Activated T-cell treated with anti-CD3 and anti-CD28 coated beads, Interleukin-2, amount 50 U/mL, for 24 hours (primary cell): Measurements from ENCODE around the gene ADGRL3.
"Not testable (repeated sequence)": the region's sequence is repeated elsewhere in the genome, so short reads cannot be mapped to it uniquely, and the experiment has no call there.

Source experiments
- DNase-seq: peaks from one replicate; pipeline ENCODE4 v3.0.0-alpha.2; 2020
- H3K27ac Mint-ChIP-seq: 2 replicates; pipeline ENCODE4 v1.8.0; 2020; ENCODE audit warnings: mild to moderate bottlenecking, mixed read lengths
- H3K27me3 Mint-ChIP-seq: 2 replicates; pipeline ENCODE4 v1.8.0; 2020; ENCODE audit warnings: mixed read lengths
- H3K36me3 Mint-ChIP-seq: 2 replicates; pipeline ENCODE4 v1.8.0; 2020; ENCODE audit warnings: low read depth, mixed read lengths
- H3K4me1 Mint-ChIP-seq: 2 replicates; pipeline ENCODE4 v1.8.0; 2020; ENCODE audit warnings: low read depth, mixed read lengths
- H3K4me3 Mint-ChIP-seq: 2 replicates; pipeline ENCODE4 v1.8.0; 2020; ENCODE audit warnings: mild to moderate bottlenecking, moderate library complexity, mixed read lengths
- H3K9me3 Mint-ChIP-seq: 2 replicates; pipeline ENCODE4 v1.8.0; 2020; ENCODE audit warnings: mixed read lengths

Gene ADGRL3

GRCh38 chr4:61379406-61379805 lies 179.3 kb downstream of the ADGRL3 start:
- DNase-seq: no peak
- Mint-ChIP-seq H3K27me3 (no peaks in the 10 kb centered on the region), H3K27ac (no peak overlapping the region), H3K4me1 (no peaks in the 10 kb centered on the region), H3K36me3 (no peaks in the 10 kb centered on the region), H3K4me3 (no peak overlapping the region), H3K9me3 (peaks cover 12% of the 10 kb centered on the region)

- no peaks in the 10 kb centered on the region for H3K36me3 Mint-ChIP-seq
- DNase-seq: no peak
- no peak overlapping the region for H3K27ac Mint-ChIP-seq
- H3K4me1 Mint-ChIP-seq: no peaks in the 10 kb centered on the region
- peaks cover 17% of the 10 kb centered on the region for H3K9me3 Mint-ChIP-seq
- H3K4me3 Mint-ChIP-seq: no peak overlapping the region
- no peaks in the 10 kb centered on the region for H3K27me3 Mint-ChIP-seq
These were observed 180.7 kb downstream of the ADGRL3 start for GRCh38 chr4:61380865-61381264.

GRCh38 chr4:61385256-61385655 lies 185.1 kb downstream of the ADGRL3 start:
- Mint-ChIP-seq H3K36me3 (no peaks in the 10 kb centered on the region), H3K9me3 (peaks cover 11% of the 10 kb centered on the region), H3K27ac (no peak overlapping the region), H3K4me1 (no peaks in the 10 kb centered on the region), H3K4me3 (no peak overlapping the region), H3K27me3 (no peaks in the 10 kb centered on the region)
- DNase-seq: no peak

DNA sequence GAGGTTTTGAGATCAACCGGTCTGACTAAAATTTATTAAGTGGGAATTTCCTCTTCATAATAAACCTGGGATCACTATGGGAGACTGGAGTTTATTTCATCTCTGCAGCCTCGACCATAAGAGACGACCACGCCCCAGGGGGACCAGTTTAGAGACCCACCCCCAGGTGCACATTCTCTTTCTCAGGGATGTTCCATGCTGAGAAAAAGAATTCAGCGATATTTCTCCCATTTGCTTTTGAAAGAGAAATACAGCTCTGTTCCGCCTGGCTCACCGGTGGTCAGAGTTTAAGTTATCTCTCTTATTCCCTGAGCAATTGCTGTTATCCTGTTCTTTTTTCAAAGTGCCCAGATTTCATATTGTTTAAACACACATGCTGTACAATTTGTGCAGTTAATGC lies 187.2 kb downstream of the ADGRL3 start:
- not testable (repeated sequence) for H3K4me1 Mint-ChIP-seq, DNase-seq, H3K27ac Mint-ChIP-seq, H3K36me3 Mint-ChIP-seq, H3K27me3 Mint-ChIP-seq, H3K4me3 Mint-ChIP-seq
- peaks cover 11% of the 10 kb centered on the region for H3K9me3 Mint-ChIP-seq

DNA sequence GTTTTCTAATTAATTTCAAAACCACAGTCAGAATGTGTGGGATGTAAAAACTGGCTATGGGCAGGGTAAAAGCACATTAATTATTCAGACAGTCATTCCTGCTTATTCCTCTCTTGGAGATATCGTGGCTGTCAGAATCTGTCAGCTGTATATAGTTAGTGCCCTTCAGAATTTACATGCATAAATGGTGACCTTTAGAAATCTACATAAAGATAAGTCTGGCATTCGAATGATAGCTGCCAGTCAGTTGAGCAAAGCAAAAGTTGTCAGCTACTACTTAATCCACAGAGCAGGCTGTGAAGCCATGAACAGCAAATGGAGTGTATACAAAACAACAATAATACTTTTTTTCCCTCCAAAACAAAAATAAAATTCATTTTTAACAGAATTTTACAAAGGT lies 189.5 kb downstream of the ADGRL3 start:
- no peaks in the 10 kb centered on the region for H3K4me1 Mint-ChIP-seq
- no peaks in the 10 kb centered on the region for H3K27me3 Mint-ChIP-seq
- H3K27ac Mint-ChIP-seq: no peak overlapping the region
- no peaks in the 10 kb centered on the region for H3K36me3 Mint-ChIP-seq
- H3K9me3 Mint-ChIP-seq: peaks cover 11% of the 10 kb centered on the region
- H3K4me3 Mint-ChIP-seq: no peak overlapping the region
- DNase-seq: no peak

GRCh38 chr4:61395754-61396153 lies 195.6 kb downstream of the ADGRL3 start:
- no peak for DNase-seq
- no peak overlapping the region for H3K4me3 Mint-ChIP-seq
- no peaks in the 10 kb centered on the region for H3K4me1 Mint-ChIP-seq
- no peaks in the 10 kb centered on the region for H3K36me3 Mint-ChIP-seq
- H3K27me3 Mint-ChIP-seq: no peaks in the 10 kb centered on the region
- peaks cover 9% of the 10 kb centered on the region for H3K9me3 Mint-ChIP-seq
- no peak overlapping the region for H3K27ac Mint-ChIP-seq

DNA sequence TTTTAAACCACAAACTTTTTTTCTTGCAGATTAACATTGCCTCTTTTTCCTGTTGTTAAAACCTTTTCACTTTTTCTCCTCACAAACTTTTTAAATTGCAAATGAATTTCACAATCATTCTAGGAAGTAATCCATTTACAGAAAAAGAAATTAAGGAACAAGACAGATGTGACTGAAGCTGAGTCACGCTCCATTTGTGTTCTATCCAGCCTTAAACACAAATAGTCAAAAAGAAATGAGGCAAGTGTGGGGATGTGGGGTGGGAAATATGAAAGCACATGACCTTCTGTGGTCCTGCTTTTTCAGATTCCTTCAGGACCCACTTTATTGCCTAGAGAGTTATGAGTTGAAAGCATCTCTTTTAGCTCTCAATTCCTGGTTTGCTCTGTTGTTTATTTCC lies 197.0 kb downstream of the ADGRL3 start:
- Mint-ChIP-seq H3K4me3 (no peak overlapping the region), H3K36me3 (no peaks in the 10 kb centered on the region), H3K9me3 (peaks cover 5% of the 10 kb centered on the region), H3K27ac (no peak overlapping the region), H3K4me1 (no peaks in the 10 kb centered on the region), H3K27me3 (no peaks in the 10 kb centered on the region)
- DNase-seq: no peak

DNA sequence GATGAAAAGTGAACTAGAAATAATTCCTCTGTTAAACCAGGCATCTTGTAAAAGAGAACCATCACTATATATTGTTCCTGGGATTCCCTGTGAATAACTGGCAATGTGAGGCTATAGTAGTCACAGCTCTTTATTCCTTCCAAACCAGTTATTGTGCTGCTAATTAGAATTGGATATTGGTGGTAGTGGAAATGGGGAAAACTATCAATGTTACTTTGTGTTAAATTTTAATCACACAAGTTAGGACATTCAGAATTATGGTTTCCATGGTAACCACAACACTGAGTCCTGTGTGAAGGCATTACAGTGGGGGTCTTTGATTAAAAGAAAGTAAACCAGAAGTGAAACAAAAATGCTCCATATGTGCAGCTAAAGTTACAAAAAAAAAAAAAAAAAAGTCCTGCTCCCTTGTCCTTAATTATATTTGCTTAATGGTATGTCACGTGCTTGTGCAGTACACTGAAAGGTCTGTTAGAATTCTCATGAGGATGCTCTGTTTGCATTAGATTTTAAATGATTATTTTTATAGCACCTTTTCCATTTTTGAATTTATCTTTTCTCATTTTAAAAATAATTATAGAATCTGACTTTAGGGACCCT lies 200.4 kb downstream of the ADGRL3 start:
- Mint-ChIP-seq H3K36me3 (no peaks in the 10 kb centered on the region), H3K27me3 (no peaks in the 10 kb centered on the region), H3K27ac (no peak overlapping the region), H3K4me1 (no peaks in the 10 kb centered on the region), H3K4me3 (no peak overlapping the region), H3K9me3 (peaks cover 7% of the 10 kb centered on the region)
- DNase-seq: no peak

DNA sequence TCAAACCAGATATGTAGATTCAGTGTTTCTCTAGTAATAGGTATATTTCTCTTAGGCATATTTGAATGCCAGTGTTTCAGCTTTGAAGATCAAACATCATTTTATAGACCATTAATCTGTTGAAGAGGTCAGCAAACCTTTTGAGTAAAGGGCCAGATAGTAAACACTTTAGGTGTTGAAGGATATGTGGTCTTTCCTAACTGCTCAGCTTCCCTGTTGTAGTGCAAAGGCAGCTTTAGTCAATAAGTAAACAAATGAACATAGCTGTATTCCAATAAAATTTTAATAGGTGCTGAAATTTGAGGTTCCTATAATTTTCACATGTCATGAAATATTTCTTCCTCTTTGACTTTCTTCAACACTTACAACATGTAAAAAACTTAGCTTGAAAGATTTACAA lies 201.6 kb downstream of the ADGRL3 start:
- Mint-ChIP-seq H3K4me1 (no peaks in the 10 kb centered on the region), H3K27me3 (no peaks in the 10 kb centered on the region), H3K9me3 (peaks cover 5% of the 10 kb centered on the region), H3K4me3 (no peak overlapping the region), H3K27ac (no peak overlapping the region), H3K36me3 (no peaks in the 10 kb centered on the region)
- DNase-seq: no peak

DNA sequence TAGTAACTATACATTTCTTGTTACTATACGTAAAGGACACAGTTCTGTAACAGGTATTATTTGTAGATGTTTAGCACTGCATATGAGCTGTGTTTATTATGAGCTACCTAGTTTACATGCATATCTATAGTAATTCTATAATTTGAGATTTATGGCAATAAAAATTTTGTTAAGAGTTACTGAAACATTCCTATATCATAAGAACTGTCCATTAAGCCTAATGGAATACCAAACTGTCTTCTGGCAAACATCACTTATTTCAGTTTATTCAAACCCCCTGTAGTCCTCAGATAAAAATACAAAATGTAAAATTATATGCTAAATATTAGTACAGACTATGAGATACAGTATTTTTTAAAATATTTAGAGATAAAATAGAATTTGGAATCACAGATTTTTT lies 205.2 kb downstream of the ADGRL3 start:
- no peak overlapping the region for H3K27ac Mint-ChIP-seq
- H3K36me3 Mint-ChIP-seq: no peaks in the 10 kb centered on the region
- H3K9me3 Mint-ChIP-seq: peaks cover 2% of the 10 kb centered on the region
- DNase-seq: no peak
- H3K4me1 Mint-ChIP-seq: no peaks in the 10 kb centered on the region
- H3K4me3 Mint-ChIP-seq: no peak overlapping the region
- no peaks in the 10 kb centered on the region for H3K27me3 Mint-ChIP-seq

DNA sequence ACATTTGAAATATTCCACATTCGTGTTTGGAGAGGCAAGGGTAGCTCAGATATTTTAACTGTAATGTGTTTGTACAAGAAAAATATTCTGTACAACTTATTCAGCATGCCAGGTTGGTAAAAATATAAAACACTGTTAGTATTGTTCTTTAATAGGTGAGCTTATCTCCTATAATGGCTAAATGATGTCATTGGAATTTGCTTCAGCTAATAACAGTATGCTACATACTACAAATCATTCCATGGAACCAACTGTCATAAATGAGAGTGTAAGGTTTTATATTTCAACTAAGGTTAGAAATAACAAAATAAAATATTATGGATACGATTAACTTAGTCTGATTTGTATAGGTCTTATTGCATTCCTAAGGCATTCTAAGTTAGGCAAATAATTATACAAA lies 206.6 kb downstream of the ADGRL3 start:
- H3K4me1 Mint-ChIP-seq: no peaks in the 10 kb centered on the region
- no peak for DNase-seq
- no peaks in the 10 kb centered on the region for H3K36me3 Mint-ChIP-seq
- H3K27ac Mint-ChIP-seq: no peak overlapping the region
- no peaks in the 10 kb centered on the region for H3K27me3 Mint-ChIP-seq
- H3K9me3 Mint-ChIP-seq: peaks cover 2% of the 10 kb centered on the region
- H3K4me3 Mint-ChIP-seq: no peak overlapping the region

GRCh38 chr4:61407642-61408618 lies 207.8 kb downstream of the ADGRL3 start:
- Mint-ChIP-seq H3K27me3 (no peaks in the 10 kb centered on the region), H3K4me3 (no peak overlapping the region), H3K27ac (no peak overlapping the region), H3K36me3 (no peaks in the 10 kb centered on the region), H3K4me1 (no peaks in the 10 kb centered on the region), H3K9me3 (peaks cover 3% of the 10 kb centered on the region)
- DNase-seq: no peak

GRCh38 chr4:61408861-61409260 lies 208.7 kb downstream of the ADGRL3 start:
- H3K9me3 Mint-ChIP-seq: peaks cover 3% of the 10 kb centered on the region
- H3K4me1 Mint-ChIP-seq: no peaks in the 10 kb centered on the region
- H3K36me3 Mint-ChIP-seq: no peaks in the 10 kb centered on the region
- no peak overlapping the region for H3K27ac Mint-ChIP-seq
- no peaks in the 10 kb centered on the region for H3K27me3 Mint-ChIP-seq
- no peak for DNase-seq
- no peak overlapping the region for H3K4me3 Mint-ChIP-seq

DNA sequence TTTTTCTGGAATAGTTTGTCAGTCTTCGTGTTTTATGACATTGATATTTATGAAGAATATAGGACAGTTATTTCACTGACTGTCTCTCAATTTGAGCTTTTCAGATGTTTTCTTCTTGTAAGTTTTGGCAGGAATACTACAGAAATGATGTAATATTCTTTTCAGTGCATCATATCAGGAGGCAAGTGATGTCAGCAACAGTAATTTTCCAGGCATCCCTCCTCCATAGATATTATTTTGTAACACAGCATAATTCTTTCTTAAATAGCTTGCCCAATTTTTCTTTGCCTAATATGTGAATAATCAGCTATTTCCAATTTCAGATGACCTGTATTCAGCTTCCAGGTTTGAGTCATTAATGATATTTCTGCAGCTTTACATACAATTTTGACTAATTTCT lies 211.1 kb downstream of the ADGRL3 start:
- Mint-ChIP-seq H3K27me3 (no peaks in the 10 kb centered on the region), H3K4me3 (no peak overlapping the region)
- no peak for DNase-seq

DNA sequence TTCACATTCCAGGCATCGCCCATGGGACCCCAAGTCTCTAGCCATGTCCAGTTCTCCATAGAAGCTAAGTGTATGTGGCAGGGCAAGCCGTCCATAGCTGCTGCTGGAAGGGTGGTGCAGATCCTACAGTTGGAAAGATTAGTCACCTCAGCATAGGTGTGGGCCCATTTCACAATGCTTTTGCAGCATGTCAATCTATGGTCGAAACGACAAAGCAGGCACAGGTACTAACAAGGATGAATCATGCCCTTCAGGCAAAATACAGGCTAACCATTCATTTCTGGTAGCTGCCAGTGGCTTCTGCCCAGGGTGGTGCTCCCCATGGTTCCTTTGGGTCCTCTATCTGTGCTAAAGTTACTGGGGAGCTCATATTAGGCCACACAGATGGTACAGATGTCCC lies 225.2 kb downstream of the ADGRL3 start:
- Mint-ChIP-seq H3K4me1 (no peaks in the 10 kb centered on the region), H3K4me3 (no peak overlapping the region), H3K27ac (no peak overlapping the region), H3K27me3 (no peaks in the 10 kb centered on the region), H3K36me3 (no peaks in the 10 kb centered on the region), H3K9me3 (peaks cover 21% of the 10 kb centered on the region)
- no peak for DNase-seq

More for the DNA sequence above, 211.1 kb downstream of the ADGRL3 start:
- Mint-ChIP-seq H3K36me3 (no peaks in the 10 kb centered on the region), H3K4me1 (no peaks in the 10 kb centered on the region), H3K27ac (no peak overlapping the region), H3K9me3 (peaks cover 3% of the 10 kb centered on the region)
